Suprapubic skin (tissue), 4 donors: ENCODE results near the gene TECPR2.

ENCODE experiments used
- POLR2A ChIP-seq, 2 donors: fragments of 450-650 bp; IDR thresholded peaks; one replicate each; pipeline ENCODE4 v1.6.1; 2017; ENCODE audit warnings: antibody characterized with exemption in 2 of 2, mild to moderate bottlenecking in 2 of 2, moderate library complexity in 2 of 2
- POLR2AphosphoS5 ChIP-seq, 3 donors: sonication (generic); formaldehyde crosslinking; IDR thresholded peaks; one replicate each; pipeline ENCODE4 v1.6.1; 2017; ENCODE audit warnings: antibody characterized with exemption in 3 of 3
- TF ChIP-seq, protein P1 (sequence below), 2 donors: fragments of 200-600 bp in 1 of 2; fragments of 450-650 bp in 1 of 2; sonication (generic) in 1 of 2; IDR thresholded peaks; one replicate each; pipeline ENCODE4 v1.5.1; 2016 to 2019; ENCODE audit warnings: antibody characterized with exemption in 2 of 2, mild to moderate bottlenecking in 1 of 2, moderate library complexity in 1 of 2

GRCh38 chr14:102377696-102378095, 15.0 kb downstream of the TECPR2 start:
- TF ChIP-seq POLR2A (IDR thresholded peaks at IDR 0.05) (no peak), POLR2AphosphoS5 (IDR thresholded peaks at IDR 0.05) (no peak)
- TF ChIP-seq, protein P1, sequence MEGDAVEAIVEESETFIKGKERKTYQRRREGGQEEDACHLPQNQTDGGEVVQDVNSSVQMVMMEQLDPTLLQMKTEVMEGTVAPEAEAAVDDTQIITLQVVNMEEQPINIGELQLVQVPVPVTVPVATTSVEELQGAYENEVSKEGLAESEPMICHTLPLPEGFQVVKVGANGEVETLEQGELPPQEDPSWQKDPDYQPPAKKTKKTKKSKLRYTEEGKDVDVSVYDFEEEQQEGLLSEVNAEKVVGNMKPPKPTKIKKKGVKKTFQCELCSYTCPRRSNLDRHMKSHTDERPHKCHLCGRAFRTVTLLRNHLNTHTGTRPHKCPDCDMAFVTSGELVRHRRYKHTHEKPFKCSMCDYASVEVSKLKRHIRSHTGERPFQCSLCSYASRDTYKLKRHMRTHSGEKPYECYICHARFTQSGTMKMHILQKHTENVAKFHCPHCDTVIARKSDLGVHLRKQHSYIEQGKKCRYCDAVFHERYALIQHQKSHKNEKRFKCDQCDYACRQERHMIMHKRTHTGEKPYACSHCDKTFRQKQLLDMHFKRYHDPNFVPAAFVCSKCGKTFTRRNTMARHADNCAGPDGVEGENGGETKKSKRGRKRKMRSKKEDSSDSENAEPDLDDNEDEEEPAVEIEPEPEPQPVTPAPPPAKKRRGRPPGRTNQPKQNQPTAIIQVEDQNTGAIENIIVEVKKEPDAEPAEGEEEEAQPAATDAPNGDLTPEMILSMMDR (IDR thresholded peaks at IDR 0.05): no peak
